MM.1S (cell line): ENCODE data around the gene HEATR1.

ENCODE experiments used
- DNase-seq: peaks from one replicate; pipeline ENCODE4 v3.0.0-alpha.2; 2015
- H2AFZ ChIP-seq: fragments of 300-600 bp; sonication (generic); 2 replicates; pipeline ENCODE4 v1.6.0; 2016; ENCODE audit warnings: antibody characterized with exemption, low read length
- H3F3A ChIP-seq: fragments of 300-600 bp; sonication (generic); 2 replicates; pipeline ENCODE4 v1.6.1; 2016; ENCODE audit warnings: mild to moderate bottlenecking, antibody characterized with exemption, low read length, moderate library complexity, mixed read lengths; ENCODE audit not compliant: insufficient read depth
- H3K27ac ChIP-seq: fragments of 300-600 bp; sonication (generic); 2 replicates; pipeline ENCODE4 v1.5.1; 2016; ENCODE audit warnings: mild to moderate bottlenecking, low read length
- H3K27me3 ChIP-seq: fragments of 300-600 bp; sonication (generic); replicated peaks from 2 replicates; pipeline ENCODE4 v1.6.0; 2016; ENCODE audit warnings: low read length; ENCODE audit not compliant: insufficient read depth
- H3K36me3 ChIP-seq: fragments of 300-600 bp; sonication (generic); replicated peaks from 2 replicates; pipeline ENCODE4 v1.6.1; 2016; ENCODE audit warnings: mild to moderate bottlenecking, low read length, mixed read lengths; ENCODE audit not compliant: insufficient read depth
- H3K4me1 ChIP-seq: fragments of 300-600 bp; sonication (generic); 2 replicates; pipeline ENCODE4 v1.6.1; 2016; ENCODE audit warnings: low read length, mixed read lengths
- H3K4me2 ChIP-seq: fragments of 300-600 bp; sonication (generic); 2 replicates; pipeline ENCODE4 v1.6.0; 2016; ENCODE audit warnings: low read depth, low read length
- H3K4me3 ChIP-seq: fragments of 300-600 bp; sonication (generic); 2 replicates; pipeline ENCODE4 v1.5.1; 2016; ENCODE audit warnings: low read length, mixed read lengths
- H3K79me2 ChIP-seq: fragments of 300-600 bp; sonication (generic); 2 replicates; pipeline ENCODE4 v1.6.1; 2016; ENCODE audit warnings: mixed run types, low read length, mixed read lengths
- H3K9ac ChIP-seq: fragments of 300-600 bp; sonication (generic); 2 replicates; pipeline ENCODE4 v1.6.1; 2016; ENCODE audit warnings: low read length, mixed read lengths
- H3K9me2 ChIP-seq: fragments of 300-600 bp; sonication (generic); replicated peaks from 2 replicates; pipeline ENCODE4 v1.6.1; 2016; ENCODE audit warnings: mild to moderate bottlenecking, low read length, mixed read lengths; ENCODE audit not compliant: insufficient read depth
- H3K9me3 ChIP-seq: fragments of 300-600 bp; sonication (generic); replicated peaks from 2 replicates; pipeline ENCODE4 v1.6.1; 2016; ENCODE audit warnings: mild to moderate bottlenecking, low read length, mixed read lengths; ENCODE audit not compliant: insufficient read depth
- H4K20me1 ChIP-seq: fragments of 300-600 bp; sonication (generic); 2 replicates; pipeline ENCODE4 v1.6.1; 2016; ENCODE audit warnings: mild to moderate bottlenecking, low read length, moderate library complexity, mixed read lengths; ENCODE audit not compliant: insufficient read depth
- EZH2 ChIP-seq: fragments of 300-600 bp; sonication (generic); optimal IDR thresholded peaks from 2 replicates; pipeline ENCODE3; 2017; ENCODE audit warnings: low read depth, mild to moderate bottlenecking, antibody characterized with exemption, low read length, mixed read lengths
- EZH2phosphoT487 ChIP-seq: fragments of 300-600 bp; sonication (generic); IDR thresholded peaks from 2 replicates; pipeline ENCODE4 v1.6.1; 2018; ENCODE audit warnings: antibody characterized with exemption, low read length
- TF ChIP-seq, protein P1 (sequence below): fragments of 300-600 bp; sonication (generic); IDR thresholded peaks from 2 replicates; pipeline ENCODE4 v1.5.1; 2016; ENCODE audit warnings: antibody characterized with exemption, low read length, mixed read lengths

Gene HEATR1

DNA sequence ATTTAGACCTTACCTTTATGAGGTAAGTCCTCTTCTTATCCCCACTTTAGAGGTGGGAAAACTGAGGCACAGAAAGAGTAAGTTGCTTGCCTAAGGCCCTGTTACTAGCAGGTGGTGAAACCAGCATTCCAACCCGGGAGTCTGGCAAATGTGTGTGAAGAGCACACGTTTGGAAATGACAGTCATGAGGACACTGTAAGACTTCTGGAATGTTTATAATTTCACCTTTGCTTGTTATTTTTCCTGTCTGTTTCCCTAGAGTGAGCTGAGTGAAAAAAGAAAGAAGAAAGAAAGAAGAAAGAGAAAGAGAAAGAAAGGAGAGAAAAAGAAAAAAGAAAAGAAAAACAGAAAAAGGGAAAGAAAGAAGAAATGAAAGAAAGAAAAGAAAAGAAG, 101.7 kb downstream of the HEATR1 start:
- no peak overlapping the region for H3K4me3 ChIP-seq
- H2AFZ ChIP-seq = no peak overlapping the region

DNA sequence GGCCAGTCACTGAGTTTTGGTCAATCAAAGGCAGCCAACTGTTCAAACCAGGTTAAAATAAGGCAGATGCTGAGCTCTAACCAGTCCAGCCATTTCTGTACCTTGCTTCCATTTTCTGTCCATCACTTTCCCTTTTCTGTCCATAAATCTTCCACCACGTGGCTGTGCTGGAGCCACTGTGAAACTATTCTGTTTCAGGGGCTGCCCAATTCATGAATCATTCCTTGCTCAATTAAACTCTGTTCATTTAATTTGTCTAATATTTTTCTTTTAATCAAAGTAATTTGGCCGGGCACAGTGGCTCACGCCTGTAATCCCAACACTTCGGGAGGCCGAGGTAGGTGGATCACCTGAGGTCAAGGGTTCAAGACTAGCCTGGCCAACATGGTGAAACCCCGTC, 103.2 kb downstream of the HEATR1 start:
- Histone ChIP-seq H3K9ac (no peak overlapping the region), H3K9me2 (no peaks in the 10 kb centered on the region), H3K36me3 (no peaks in the 10 kb centered on the region), H3K4me3 (no peak overlapping the region), H3K4me1 (no peaks in the 10 kb centered on the region), H3K9me3 (no peaks in the 10 kb centered on the region), H4K20me1 (no peaks in the 10 kb centered on the region), H2AFZ (no peak overlapping the region), H3K27ac (no peak overlapping the region), H3K27me3 (peaks cover 23% of the 10 kb centered on the region), H3K79me2 (no peaks in the 10 kb centered on the region), H3F3A (no peaks in the 10 kb centered on the region), H3K4me2 (no peak overlapping the region)
- TF ChIP-seq EZH2phosphoT487 (no peak), EZH2 (no peak)
- TF ChIP-seq, protein P1, sequence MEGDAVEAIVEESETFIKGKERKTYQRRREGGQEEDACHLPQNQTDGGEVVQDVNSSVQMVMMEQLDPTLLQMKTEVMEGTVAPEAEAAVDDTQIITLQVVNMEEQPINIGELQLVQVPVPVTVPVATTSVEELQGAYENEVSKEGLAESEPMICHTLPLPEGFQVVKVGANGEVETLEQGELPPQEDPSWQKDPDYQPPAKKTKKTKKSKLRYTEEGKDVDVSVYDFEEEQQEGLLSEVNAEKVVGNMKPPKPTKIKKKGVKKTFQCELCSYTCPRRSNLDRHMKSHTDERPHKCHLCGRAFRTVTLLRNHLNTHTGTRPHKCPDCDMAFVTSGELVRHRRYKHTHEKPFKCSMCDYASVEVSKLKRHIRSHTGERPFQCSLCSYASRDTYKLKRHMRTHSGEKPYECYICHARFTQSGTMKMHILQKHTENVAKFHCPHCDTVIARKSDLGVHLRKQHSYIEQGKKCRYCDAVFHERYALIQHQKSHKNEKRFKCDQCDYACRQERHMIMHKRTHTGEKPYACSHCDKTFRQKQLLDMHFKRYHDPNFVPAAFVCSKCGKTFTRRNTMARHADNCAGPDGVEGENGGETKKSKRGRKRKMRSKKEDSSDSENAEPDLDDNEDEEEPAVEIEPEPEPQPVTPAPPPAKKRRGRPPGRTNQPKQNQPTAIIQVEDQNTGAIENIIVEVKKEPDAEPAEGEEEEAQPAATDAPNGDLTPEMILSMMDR = no peak
- DNase-seq = no peak

More for the DNA sequence above, 101.7 kb downstream of the HEATR1 start:
- H3K4me1 ChIP-seq = no peaks in the 10 kb centered on the region
- no peak overlapping the region for H3K4me2 ChIP-seq
- no peaks in the 10 kb centered on the region for H3K9me3 ChIP-seq
- H3K9me2 ChIP-seq = no peaks in the 10 kb centered on the region
- H3F3A ChIP-seq = no peaks in the 10 kb centered on the region
- no peak overlapping the region for H3K9ac ChIP-seq
- no peak for DNase-seq
- H3K36me3 ChIP-seq = no peaks in the 10 kb centered on the region
- TF ChIP-seq EZH2 = no peak
- TF ChIP-seq EZH2phosphoT487 = no peak
- TF ChIP-seq, protein P1 = no peak
- no peaks in the 10 kb centered on the region for H4K20me1 ChIP-seq
- peaks cover 38% of the 10 kb centered on the region for H3K27me3 ChIP-seq
- H3K79me2 ChIP-seq = no peaks in the 10 kb centered on the region
- H3K27ac ChIP-seq = no peak overlapping the region
